ENCODE data around the gene CD40LG.

GRCh38 chrX:136684120-136684519 lies 36.2 kb downstream of the CD40LG start:
- TF ChIP-seq REST (IDR thresholded peaks at IDR 0.05) = no peak
- TF ChIP-seq RAD21 (IDR thresholded peaks at IDR 0.05) = no peak
